HepG2 (cell line): ENCODE results near the gene SCAND1. TPM values are rescaled to one million over a fixed set of nuclear protein-coding genes. Genes with fewer than 3 reads are reported as not detected.

Source experiments
- DPF2 ChIP-seq: sonication (generic); formaldehyde crosslinking; IDR thresholded peaks from 2 replicates; pipeline ENCODE4 v1.4.0; 2020; ENCODE audit warnings: mild to moderate bottlenecking, low read depth, missing genetic modification reagents, borderline replicate concordance
- HOXA9 ChIP-seq: sonication (generic); formaldehyde crosslinking; IDR thresholded peaks from 2 replicates; pipeline ENCODE4 v1.8.1; 2022; ENCODE audit warnings: missing genetic modification reagents, mild to moderate bottlenecking, moderate library complexity, borderline replicate concordance
- JUND ChIP-seq: sonication (generic); formaldehyde crosslinking; IDR thresholded peaks from 2 replicates; pipeline ENCODE4 v1.8.0; 2022; ENCODE audit warnings: mild to moderate bottlenecking, missing genetic modification reagents
- MIER3 ChIP-seq: IDR thresholded peaks from 2 replicates; pipeline ENCODE4 v1.6.1; 2016; ENCODE audit warnings: missing compliant biosample characterization, borderline replicate concordance
- NFYB ChIP-seq: sonication (generic); formaldehyde crosslinking; IDR thresholded peaks from 2 replicates; pipeline ENCODE4 v1.4.0; 2020; ENCODE audit warnings: missing genetic modification reagents
- RARG ChIP-seq: sonication (generic); formaldehyde crosslinking; IDR thresholded peaks from 2 replicates; pipeline ENCODE4 v1.4.0; 2020; ENCODE audit warnings: low read depth, mild to moderate bottlenecking, missing genetic modification reagents
- RFXAP ChIP-seq: sonication (generic); formaldehyde crosslinking; IDR thresholded peaks from 2 replicates; pipeline ENCODE4 v1.4.0; 2020; ENCODE audit warnings: missing genetic modification reagents, borderline replicate concordance
- SOX6 ChIP-seq, 2 experiments: fragments of 450-650 bp in 1 of 2; sonication (generic) in 1 of 2; formaldehyde crosslinking in 1 of 2; IDR thresholded peaks; 2 replicates each; pipeline versions ENCODE4 v1.4.0 to v1.6.1; 2017 to 2020; ENCODE audit warnings: antibody characterized with exemption in 1 of 2, mild to moderate bottlenecking in 1 of 2, missing genetic modification reagents in 1 of 2
- SUZ12 ChIP-seq: fragments of 150-350 bp; IDR thresholded peaks from 2 replicates; pipeline ENCODE4 v1.6.1; 2014; ENCODE audit warnings: low read depth, low read length
- TBL1XR1 ChIP-seq: fragments of 150-350 bp; IDR thresholded peaks from 2 replicates; pipeline ENCODE4 v1.6.1; 2014; ENCODE audit warnings: borderline replicate concordance, low read length; ENCODE audit not compliant: partially characterized antibody
- TERF1 ChIP-seq: sonication (generic); formaldehyde crosslinking; IDR thresholded peaks from 2 replicates; pipeline ENCODE4 v1.8.0; 2022; ENCODE audit warnings: mild to moderate bottlenecking, missing genetic modification reagents, moderate library complexity
- ZBTB7B ChIP-seq: sonication (generic); formaldehyde crosslinking; IDR thresholded peaks from 2 replicates; pipeline ENCODE4 v1.4.0; 2020; ENCODE audit warnings: missing genetic modification reagents
- ZKSCAN8 ChIP-seq: IDR thresholded peaks from 2 replicates; pipeline ENCODE4 v1.6.1; 2016; ENCODE audit warnings: borderline replicate concordance, missing genetic modification reagents, missing compliant biosample characterization
- ZNF275 ChIP-seq: sonication (generic); formaldehyde crosslinking; IDR thresholded peaks from 2 replicates; pipeline ENCODE4 v1.8.0; 2022; ENCODE audit warnings: missing genetic modification reagents, mild to moderate bottlenecking, inconsistent platforms, borderline replicate concordance
- ZNF468 ChIP-seq: sonication (generic); formaldehyde crosslinking; IDR thresholded peaks from 2 replicates; pipeline ENCODE4 v1.8.0; 2022; ENCODE audit warnings: mild to moderate bottlenecking, moderate library complexity, missing genetic modification reagents
- ZNF552 ChIP-seq: sonication (generic); formaldehyde crosslinking; IDR thresholded peaks from 2 replicates; pipeline ENCODE4 v1.9.0; 2022; ENCODE audit warnings: missing genetic modification reagents, mild to moderate bottlenecking, borderline replicate concordance
- ZNF703 ChIP-seq: sonication (generic); formaldehyde crosslinking; IDR thresholded peaks from 2 replicates; pipeline ENCODE4 v1.5.1; 2020; ENCODE audit warnings: missing genetic modification reagents, mild to moderate bottlenecking, moderate library complexity, borderline replicate concordance
- polyA plus RNA-seq, 8 experiments: library from polyadenylated mRNA; depleted of rRNA in 3 of 8; stranded (reverse) in 7 of 8; unstranded in 1 of 8; fragments of >200 nt; fragmentation: Illumina TruSeq in 4 of 8; extraction: Trizol in 4 of 8; gene quantifications; 2 replicates each; pipeline versions ENCODE4 v1.2.1 to v1.2.3, GENCODE V29; 2011 to 2016; ENCODE audit warnings: low read depth in 4 of 8, missing spikeins in 1 of 8, mixed read lengths in 1 of 8; ENCODE audit not compliant: insufficient read depth in 1 of 8
- total RNA-seq, 5 experiments: library from RNA; depleted of rRNA; stranded (reverse); fragments of >200 nt; fragmentation: Illumina TruSeq; extraction: Trizol; gene quantifications; 2 replicates each; pipeline ENCODE4 v1.2.3, GENCODE V29; 2016; ENCODE audit warnings: low read depth in 1 of 5
- TF ChIP-seq, protein P1 (sequence below): IDR thresholded peaks from 2 replicates; pipeline ENCODE4 v1.4.0; 2020; ENCODE audit warnings: mild to moderate bottlenecking, missing genetic modification reagents
- TF ChIP-seq, protein P2 (sequence below): sonication (generic); formaldehyde crosslinking; IDR thresholded peaks from 2 replicates; pipeline ENCODE4 v1.5.1; 2020; ENCODE audit warnings: mild to moderate bottlenecking, missing genetic modification reagents, borderline replicate concordance
- TF ChIP-seq, protein P3 (sequence below): sonication (generic); formaldehyde crosslinking; IDR thresholded peaks from 2 replicates; pipeline ENCODE4 v1.8.1; 2023; ENCODE audit warnings: mild to moderate bottlenecking, missing genetic modification reagents, borderline replicate concordance

SCAND1 gene
- total and polyA plus RNA-seq, 2 of the 13 experiments (the other 11 are each of a cell fraction or from before 2014, with no cell fraction given), result 19.3 to 109 TPM

DNA sequence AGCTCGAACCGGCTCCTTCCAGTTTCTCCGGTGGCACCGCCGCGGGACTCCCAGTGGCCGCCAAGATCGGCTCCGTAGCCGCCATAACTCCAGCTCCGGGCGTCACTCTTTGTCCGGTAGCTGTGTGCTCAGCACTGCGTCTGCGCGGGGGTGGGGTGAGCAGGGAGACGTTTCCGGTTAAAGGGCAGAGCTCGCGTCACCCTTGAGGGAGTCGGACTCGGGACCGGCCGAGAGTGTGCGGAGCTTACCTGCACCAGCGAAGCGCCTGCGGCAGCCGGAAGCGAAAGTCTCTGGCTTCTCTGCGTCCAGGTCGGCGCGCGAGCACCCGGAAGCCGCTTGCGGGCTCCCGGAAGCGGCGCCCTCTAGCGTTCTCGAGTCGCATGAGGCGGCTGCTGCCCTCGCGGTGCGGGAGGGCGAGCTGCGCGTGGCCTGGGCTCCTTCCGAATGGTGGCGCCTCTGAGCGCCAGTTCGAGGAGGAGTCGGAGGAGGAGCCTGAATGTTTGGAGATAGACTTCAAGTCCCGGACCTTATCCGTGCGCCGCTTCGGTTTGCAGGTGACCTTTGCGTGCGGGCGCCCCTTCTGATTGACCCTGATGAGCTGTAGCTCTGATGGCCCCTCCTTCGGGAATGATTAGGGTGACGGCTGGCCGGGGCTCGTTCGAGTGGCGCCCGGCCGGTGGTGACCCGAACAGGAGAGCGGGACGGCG, at the start of gene SCAND1 (continued):
- peak; percentile 95 for TF ChIP-seq ZNF552 (CRISPR knock-in tag)
- peak; percentile 90; the same call in 1 of the 2 replicates for TF ChIP-seq MIER3 (CRISPR knock-in tag)
- TF ChIP-seq DPF2 (CRISPR knock-in tag), result peak; percentile 20; the same call in 1 of the 2 replicates
- peak; percentile 36; the same call in 1 of the 2 replicates for TF ChIP-seq NFYB (CRISPR knock-in tag)
- TF ChIP-seq ZKSCAN8, result peak; percentile 87; the same call in 1 of the 2 replicates
- peak; percentile 94 for TF ChIP-seq RFXAP (CRISPR knock-in tag)
- TF ChIP-seq, protein P1, sequence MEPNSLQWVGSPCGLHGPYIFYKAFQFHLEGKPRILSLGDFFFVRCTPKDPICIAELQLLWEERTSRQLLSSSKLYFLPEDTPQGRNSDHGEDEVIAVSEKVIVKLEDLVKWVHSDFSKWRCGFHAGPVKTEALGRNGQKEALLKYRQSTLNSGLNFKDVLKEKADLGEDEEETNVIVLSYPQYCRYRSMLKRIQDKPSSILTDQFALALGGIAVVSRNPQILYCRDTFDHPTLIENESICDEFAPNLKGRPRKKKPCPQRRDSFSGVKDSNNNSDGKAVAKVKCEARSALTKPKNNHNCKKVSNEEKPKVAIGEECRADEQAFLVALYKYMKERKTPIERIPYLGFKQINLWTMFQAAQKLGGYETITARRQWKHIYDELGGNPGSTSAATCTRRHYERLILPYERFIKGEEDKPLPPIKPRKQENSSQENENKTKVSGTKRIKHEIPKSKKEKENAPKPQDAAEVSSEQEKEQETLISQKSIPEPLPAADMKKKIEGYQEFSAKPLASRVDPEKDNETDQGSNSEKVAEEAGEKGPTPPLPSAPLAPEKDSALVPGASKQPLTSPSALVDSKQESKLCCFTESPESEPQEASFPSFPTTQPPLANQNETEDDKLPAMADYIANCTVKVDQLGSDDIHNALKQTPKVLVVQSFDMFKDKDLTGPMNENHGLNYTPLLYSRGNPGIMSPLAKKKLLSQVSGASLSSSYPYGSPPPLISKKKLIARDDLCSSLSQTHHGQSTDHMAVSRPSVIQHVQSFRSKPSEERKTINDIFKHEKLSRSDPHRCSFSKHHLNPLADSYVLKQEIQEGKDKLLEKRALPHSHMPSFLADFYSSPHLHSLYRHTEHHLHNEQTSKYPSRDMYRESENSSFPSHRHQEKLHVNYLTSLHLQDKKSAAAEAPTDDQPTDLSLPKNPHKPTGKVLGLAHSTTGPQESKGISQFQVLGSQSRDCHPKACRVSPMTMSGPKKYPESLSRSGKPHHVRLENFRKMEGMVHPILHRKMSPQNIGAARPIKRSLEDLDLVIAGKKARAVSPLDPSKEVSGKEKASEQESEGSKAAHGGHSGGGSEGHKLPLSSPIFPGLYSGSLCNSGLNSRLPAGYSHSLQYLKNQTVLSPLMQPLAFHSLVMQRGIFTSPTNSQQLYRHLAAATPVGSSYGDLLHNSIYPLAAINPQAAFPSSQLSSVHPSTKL (CRISPR knock-in tag), result peak; percentile 84; the same call in 1 of the 2 replicates
- no peak for TF ChIP-seq SOX6 (IDR thresholded peaks at IDR 0.05)
- peak; percentile 94 for TF ChIP-seq SOX6 (CRISPR knock-in tag; IDR thresholded peaks at IDR 0.05)
- peak; percentile 96 for TF ChIP-seq ZNF468 (CRISPR knock-in tag)
- TF ChIP-seq HOXA9 (CRISPR knock-in tag), result peak; percentile 39; the same call in 1 of the 2 replicates
- no peak; the same call in 1 of the 2 replicates for TF ChIP-seq SUZ12
- peak; percentile 77 for TF ChIP-seq JUND
- peak; percentile 99 for TF ChIP-seq ZNF275 (CRISPR knock-in tag)
- TF ChIP-seq, protein P2, sequence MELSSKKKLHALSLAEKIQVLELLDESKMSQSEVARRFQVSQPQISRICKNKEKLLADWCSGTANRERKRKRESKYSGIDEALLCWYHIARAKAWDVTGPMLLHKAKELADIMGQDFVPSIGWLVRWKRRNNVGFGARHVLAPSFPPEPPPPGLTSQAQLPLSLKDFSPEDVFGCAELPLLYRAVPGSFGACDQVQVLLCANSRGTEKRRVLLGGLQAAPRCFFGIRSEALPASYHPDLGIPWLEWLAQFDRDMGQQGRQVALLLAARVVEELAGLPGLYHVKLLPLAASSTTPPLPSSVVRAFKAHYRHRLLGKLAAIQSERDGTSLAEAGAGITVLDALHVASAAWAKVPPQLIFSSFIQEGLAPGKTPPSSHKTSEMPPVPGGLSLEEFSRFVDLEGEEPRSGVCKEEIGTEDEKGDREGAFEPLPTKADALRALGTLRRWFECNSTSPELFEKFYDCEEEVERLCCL (CRISPR knock-in tag), result peak; percentile 96
- no peak; the same call in 1 of the 2 replicates for TF ChIP-seq ZNF703 (CRISPR knock-in tag)
- TF ChIP-seq RARG (CRISPR knock-in tag), result peak; percentile 88; the same call in 1 of the 2 replicates
- 0 out of 2 replicates have a peak, but pooled peaks have one; percentile 6 for TF ChIP-seq TERF1 (CRISPR knock-in tag)
- peak; percentile 85 for TF ChIP-seq ZBTB7B (CRISPR knock-in tag)
- TF ChIP-seq, protein P3, sequence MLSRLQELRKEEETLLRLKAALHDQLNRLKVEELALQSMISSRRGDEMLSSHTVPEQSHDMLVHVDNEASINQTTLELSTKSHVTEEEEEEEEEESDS (CRISPR knock-in tag), result peak; percentile 95
- TF ChIP-seq TBL1XR1, result peak; percentile 87
